Hepatocyte (in vitro differentiated cells): ENCODE measurements around the gene TBC1D1. TPM values are rescaled to one million over a fixed set of nuclear protein-coding genes. Genes with fewer than 3 reads are reported as not detected.
A peak's percentile ranks its signal among the peaks of the same experiment; 100 is the strongest.

Experiments
- DNase-seq: peaks from one replicate; pipeline ENCODE4 v3.0.0-alpha.2; 2016; ENCODE audit warnings: low spot score
- H2AFZ ChIP-seq: fragments of 200-600 bp; sonication (generic); 2 replicates; pipeline ENCODE4 v1.6.0; 2016; ENCODE audit warnings: antibody characterized with exemption, mild to moderate bottlenecking
- H3K27ac ChIP-seq: fragments of 200-600 bp; sonication (generic); 2 replicates; pipeline ENCODE4 v1.5.1; 2016; ENCODE audit warnings: mild to moderate bottlenecking
- H3K27me3 ChIP-seq: fragments of 200-600 bp; sonication (generic); 2 replicates; pipeline ENCODE4 v1.6.1; 2016
- H3K36me3 ChIP-seq: fragments of 200-600 bp; sonication (generic); replicated peaks from 2 replicates; pipeline ENCODE4 v1.5.1; 2016; ENCODE audit warnings: low read depth; ENCODE audit not compliant: insufficient read depth
- H3K4me1 ChIP-seq: fragments of 200-600 bp; sonication (generic); 2 replicates; pipeline ENCODE4 v1.5.1; 2016; ENCODE audit warnings: mild to moderate bottlenecking, moderate library complexity; ENCODE audit not compliant: insufficient read depth
- H3K4me2 ChIP-seq: fragments of 200-600 bp; sonication (generic); 2 replicates; pipeline ENCODE4 v1.6.0; 2016
- H3K4me3 ChIP-seq: fragments of 200-600 bp; sonication (generic); 2 replicates; pipeline ENCODE4 v1.5.1; 2016; ENCODE audit warnings: mild to moderate bottlenecking
- H3K79me2 ChIP-seq: fragments of 200-600 bp; sonication (generic); 2 replicates; pipeline ENCODE4 v1.6.0; 2017; ENCODE audit warnings: mild to moderate bottlenecking
- H3K9me2 ChIP-seq: fragments of 200-600 bp; sonication (generic); replicated peaks from 2 replicates; pipeline ENCODE4 v1.6.0; 2017; ENCODE audit warnings: mild to moderate bottlenecking; ENCODE audit not compliant: insufficient read depth
- H3K9me3 ChIP-seq: fragments of 200-600 bp; sonication (generic); 2 replicates; pipeline ENCODE4 v1.5.1; 2016; ENCODE audit warnings: low read depth, mild to moderate bottlenecking
- H4K20me1 ChIP-seq: fragments of 200-600 bp; sonication (generic); 2 replicates; pipeline ENCODE4 v1.6.0; 2016; ENCODE audit warnings: mild to moderate bottlenecking; ENCODE audit not compliant: insufficient read depth, poor library complexity, severe bottlenecking
- EZH2 ChIP-seq: fragments of 200-600 bp; sonication (generic); IDR thresholded peaks from 2 replicates; pipeline ENCODE4 v1.6.1; 2016; ENCODE audit warnings: antibody characterized with exemption, mild to moderate bottlenecking, borderline replicate concordance
- EZH2phosphoT487 ChIP-seq: fragments of 200-600 bp; sonication (generic); IDR thresholded peaks from one replicate; pipeline ENCODE4 v1.6.1; 2018; ENCODE audit warnings: antibody characterized with exemption, mild to moderate bottlenecking, low read depth, moderate library complexity; ENCODE audit not compliant: unreplicated experiment, severe bottlenecking
- WGBS: methylation state at CpG from one replicate; pipeline ENCODE4 v1.1.6; 2016; ENCODE audit warnings: low lambda C conversion rate; ENCODE audit errors: missing lambda C conversion rate; 5-methylcytosine and 5-hydroxymethylcytosine counted together
- polyA plus RNA-seq: library from polyadenylated mRNA; unstranded; fragments of >200 nt; fragmentation: Nextera tagmentation; extraction: Ambion mirVana; gene quantifications from 2 replicates; pipeline ENCODE4 v1.2.1, GENCODE V29; 2016
- total RNA-seq: library from RNA; depleted of rRNA; stranded (reverse); fragments of >200 nt; gene quantifications from 2 replicates; pipeline ENCODE4 v1.2.3, GENCODE V29; 2014
- TF ChIP-seq, protein P1 (sequence below): fragments of 200-600 bp; sonication (generic); IDR thresholded peaks from 2 replicates; pipeline ENCODE4 v1.5.1; 2016; ENCODE audit warnings: antibody characterized with exemption, mild to moderate bottlenecking; ENCODE audit not compliant: poor library complexity

The TBC1D1 gene
- total and polyA plus RNA-seq, 2 experiments from 2014 or later, result 45.6 to 117 TPM

DNA sequence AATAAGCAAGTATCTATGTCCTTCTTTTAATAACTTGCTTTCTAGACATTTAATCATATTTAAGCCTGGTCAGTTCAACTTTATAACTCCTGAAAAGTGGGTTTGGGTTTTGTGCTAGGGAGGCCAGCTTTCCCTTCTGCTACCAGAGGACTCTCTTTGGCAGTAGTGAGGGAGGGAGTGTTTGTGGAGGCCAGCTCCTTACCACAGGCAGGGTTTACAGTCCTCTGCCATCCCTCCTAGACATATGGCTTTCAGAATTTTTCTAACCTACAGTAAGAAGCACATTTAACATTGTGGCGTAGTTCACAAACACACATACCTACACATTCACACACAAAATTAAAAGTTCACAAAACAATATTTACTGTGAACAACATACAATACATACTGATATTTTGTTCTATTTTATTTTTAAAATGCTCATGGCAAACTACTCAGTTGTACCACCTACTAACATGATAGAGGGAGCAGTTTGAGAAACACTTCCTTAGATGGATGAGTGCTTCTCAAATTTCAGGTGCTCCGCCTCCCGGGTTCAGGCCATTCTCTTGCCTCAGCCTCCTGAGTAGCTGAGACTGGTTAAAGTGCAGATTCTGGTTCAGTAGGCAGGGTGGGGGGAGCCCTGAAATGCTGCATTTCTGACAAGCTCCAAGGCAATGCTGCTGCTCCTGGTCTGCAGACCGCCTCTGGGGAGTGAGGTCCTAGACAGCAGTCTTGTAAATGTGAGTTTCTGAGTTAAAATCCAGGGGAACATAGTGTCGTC, 156.0 kb downstream of the TBC1D1 start:
- Histone ChIP-seq H3K79me2 (no peaks in the 10 kb centered on the region), H3K4me2 (no peak overlapping the region), H3K9me2 (no peaks in the 10 kb centered on the region), H3K27me3 (no peaks in the 10 kb centered on the region), H3K36me3 (no peaks in the 10 kb centered on the region), H2AFZ (no peak overlapping the region), H4K20me1 (no peaks in the 10 kb centered on the region), H3K9me3 (no peaks in the 10 kb centered on the region), H3K4me3 (no peak overlapping the region), H3K4me1 (peaks cover 4% of the 10 kb centered on the region), H3K27ac (no peak overlapping the region)
- 69% methylated on average over 5 of the region's 5 CpGs for WGBS
- no peak for TF ChIP-seq EZH2phosphoT487
- TF ChIP-seq EZH2, result no peak
- TF ChIP-seq, protein P1, sequence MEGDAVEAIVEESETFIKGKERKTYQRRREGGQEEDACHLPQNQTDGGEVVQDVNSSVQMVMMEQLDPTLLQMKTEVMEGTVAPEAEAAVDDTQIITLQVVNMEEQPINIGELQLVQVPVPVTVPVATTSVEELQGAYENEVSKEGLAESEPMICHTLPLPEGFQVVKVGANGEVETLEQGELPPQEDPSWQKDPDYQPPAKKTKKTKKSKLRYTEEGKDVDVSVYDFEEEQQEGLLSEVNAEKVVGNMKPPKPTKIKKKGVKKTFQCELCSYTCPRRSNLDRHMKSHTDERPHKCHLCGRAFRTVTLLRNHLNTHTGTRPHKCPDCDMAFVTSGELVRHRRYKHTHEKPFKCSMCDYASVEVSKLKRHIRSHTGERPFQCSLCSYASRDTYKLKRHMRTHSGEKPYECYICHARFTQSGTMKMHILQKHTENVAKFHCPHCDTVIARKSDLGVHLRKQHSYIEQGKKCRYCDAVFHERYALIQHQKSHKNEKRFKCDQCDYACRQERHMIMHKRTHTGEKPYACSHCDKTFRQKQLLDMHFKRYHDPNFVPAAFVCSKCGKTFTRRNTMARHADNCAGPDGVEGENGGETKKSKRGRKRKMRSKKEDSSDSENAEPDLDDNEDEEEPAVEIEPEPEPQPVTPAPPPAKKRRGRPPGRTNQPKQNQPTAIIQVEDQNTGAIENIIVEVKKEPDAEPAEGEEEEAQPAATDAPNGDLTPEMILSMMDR, result no peak
- no peak for DNase-seq

DNA sequence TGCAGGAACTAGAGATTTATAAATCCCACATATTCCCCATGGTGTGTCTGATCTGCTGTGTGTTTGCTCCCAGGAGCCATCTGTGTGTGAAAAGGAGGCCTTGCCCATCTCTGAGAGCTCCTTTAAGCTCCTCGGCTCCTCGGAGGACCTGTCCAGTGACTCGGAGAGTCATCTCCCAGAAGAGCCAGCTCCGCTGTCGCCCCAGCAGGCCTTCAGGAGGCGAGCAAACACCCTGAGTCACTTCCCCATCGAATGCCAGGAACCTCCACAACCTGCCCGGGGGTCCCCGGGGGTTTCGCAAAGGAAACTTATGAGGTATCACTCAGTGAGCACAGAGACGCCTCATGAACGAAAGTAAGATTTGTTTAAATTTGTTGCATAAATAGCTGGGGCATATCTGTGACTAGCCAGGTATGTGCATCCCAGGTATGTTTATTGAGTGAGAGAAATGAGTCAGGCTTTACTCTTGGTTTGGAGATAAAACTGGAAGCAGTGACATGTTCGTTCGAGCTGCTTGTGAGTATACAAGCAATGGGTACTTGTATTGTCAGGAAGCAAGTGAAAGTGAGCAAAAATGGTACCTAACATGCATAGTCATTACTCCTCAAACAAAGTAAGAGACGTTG, 158.8 kb downstream of the TBC1D1 start:
- Histone ChIP-seq H3K9me2 (no peaks in the 10 kb centered on the region), H3K79me2 (no peaks in the 10 kb centered on the region), H3K9me3 (no peaks in the 10 kb centered on the region), H3K36me3 (no peaks in the 10 kb centered on the region), H2AFZ (no peak overlapping the region), H3K27ac (peak overlapping the region; percentile 73), H3K4me1 (peaks cover 4% of the 10 kb centered on the region), H3K4me2 (peak overlapping the region; percentile 13), H3K4me3 (no peak overlapping the region), H3K27me3 (no peaks in the 10 kb centered on the region), H4K20me1 (no peaks in the 10 kb centered on the region)
- no peak for DNase-seq
- 75% methylated on average over 15 of the region's 15 CpGs for WGBS
- TF ChIP-seq, protein P1, result no peak
- no peak for TF ChIP-seq EZH2phosphoT487
- no peak for TF ChIP-seq EZH2

GRCh38 chr4:38050560-38051350, 159.9 kb downstream of the TBC1D1 start:
- H2AFZ ChIP-seq, result no peak overlapping the region
- no peaks in the 10 kb centered on the region for H3K79me2 ChIP-seq
- H3K4me2 ChIP-seq, result peak overlapping the region; percentile 36
- H3K27me3 ChIP-seq, result no peaks in the 10 kb centered on the region
- TF ChIP-seq, protein P1, result no peak
- TF ChIP-seq EZH2phosphoT487 (no peak), EZH2 (no peak)
- 52% methylated on average over 10 of the region's 10 CpGs for WGBS
- H3K4me3 ChIP-seq, result no peak overlapping the region
- no peaks in the 10 kb centered on the region for H3K9me3 ChIP-seq
- H3K9me2 ChIP-seq, result no peaks in the 10 kb centered on the region
- no peaks in the 10 kb centered on the region for H4K20me1 ChIP-seq
- H3K36me3 ChIP-seq, result no peaks in the 10 kb centered on the region
- peaks cover 4% of the 10 kb centered on the region for H3K4me1 ChIP-seq
- H3K27ac ChIP-seq, result peak overlapping the region; percentile 73
- no peak for DNase-seq
